ENCODE results near the gene TAC4.

Gene TAC4

GRCh38 chr17:49886036-49886435, 38.2 kb upstream of the TAC4 start:
- no peak for DNase-seq (ENCODE audit: low spot score)
- in situ Hi-C loops (cut with MboI; ENCODE audit: low pct_unique_long_range_greater_than_20kb, low sequenced_read_pairs, unreplicated experiment), result no loop called here
- no peak for TF ChIP-seq CTCF (IDR thresholded peaks at IDR 0.05; ENCODE audit: extremely low read depth, insufficient read depth, missing control alignments)

GRCh38 chr17:49882434-49882833, 34.6 kb upstream of the TAC4 start:
- no peak for DNase-seq (ENCODE audit: low spot score)
- in situ Hi-C loops (cut with MboI; ENCODE audit: low pct_unique_long_range_greater_than_20kb, low sequenced_read_pairs, unreplicated experiment), result no loop called here
- TF ChIP-seq CTCF (IDR thresholded peaks at IDR 0.05; ENCODE audit: extremely low read depth, insufficient read depth, missing control alignments), result no peak

GRCh38 chr17:49881054-49881402, 33.2 kb upstream of the TAC4 start:
- DNase-seq (ENCODE audit: low spot score), result no peak
- no peak for TF ChIP-seq CTCF (IDR thresholded peaks at IDR 0.05; ENCODE audit: extremely low read depth, insufficient read depth, missing control alignments)
- in situ Hi-C loops (cut with MboI; ENCODE audit: low pct_unique_long_range_greater_than_20kb, low sequenced_read_pairs, unreplicated experiment), result no loop called here

GRCh38 chr17:49880291-49881053, 32.6 kb upstream of the TAC4 start:
- peak; percentile 92 for DNase-seq (ENCODE audit: low spot score)
- TF ChIP-seq CTCF (IDR thresholded peaks at IDR 0.05; ENCODE audit: extremely low read depth, insufficient read depth, missing control alignments), result peak; percentile 94
- in situ Hi-C loops (cut with MboI; ENCODE audit: low pct_unique_long_range_greater_than_20kb, low sequenced_read_pairs, unreplicated experiment), result no loop called here

- no peak for TF ChIP-seq CTCF (IDR thresholded peaks at IDR 0.05; ENCODE audit: extremely low read depth, insufficient read depth, missing control alignments)
- in situ Hi-C loops (cut with MboI; ENCODE audit: low pct_unique_long_range_greater_than_20kb, low sequenced_read_pairs, unreplicated experiment), result no loop called here
- DNase-seq (ENCODE audit: low spot score), result no peak
These were observed 31.3 kb upstream of the TAC4 start for GRCh38 chr17:49878931-49879904.

- in situ Hi-C loops (cut with MboI; ENCODE audit: low pct_unique_long_range_greater_than_20kb, low sequenced_read_pairs, unreplicated experiment), result no loop called here
- no peak for DNase-seq (ENCODE audit: low spot score)
- TF ChIP-seq CTCF (IDR thresholded peaks at IDR 0.05; ENCODE audit: extremely low read depth, insufficient read depth, missing control alignments), result no peak
These were observed 27.8 kb upstream of the TAC4 start for GRCh38 chr17:49875685-49876084.
